Spleen (tissue), 11 donors: ENCODE results near the gene PELO. TPM values are rescaled to one million over a fixed set of nuclear protein-coding genes. Genes with fewer than 3 reads are reported as not detected.

Experiments used
- DNase-seq: peaks from one replicate; pipeline ENCODE4 v3.0.0-alpha.2; 2020
- H3K27ac ChIP-seq, 8 donors: fragments of 200-600 bp; sonication (generic) in 7 of 8; 1 replicate in 4 of 8; 2 replicates in 4 of 8; pipeline versions ENCODE4 v1.5.0 to v1.8.0; 2016 to 2021; ENCODE audit warnings: inconsistent platforms in 4 of 8, mild to moderate bottlenecking in 4 of 8, moderate library complexity in 1 of 8
- H3K27me3 ChIP-seq, 7 donors: fragments of 200-600 bp; sonication (generic) in 6 of 7; replicated peaks in 1 of 7; 1 replicate in 4 of 7; 2 replicates in 3 of 7; pipeline versions ENCODE4 v1.5.0 to v1.8.0; 2016 to 2021; ENCODE audit warnings: inconsistent platforms in 3 of 7, mild to moderate bottlenecking in 1 of 7
- H3K36me3 ChIP-seq, 6 donors: fragments of 200-600 bp; sonication (generic) in 5 of 6; 1 replicate in 4 of 6; 2 replicates in 2 of 6; pipeline versions ENCODE4 v1.5.0 to v1.8.0; 2016 to 2021; ENCODE audit warnings: inconsistent platforms in 2 of 6
- H3K4me1 ChIP-seq, 6 donors: fragments of 200-600 bp; sonication (generic) in 5 of 6; 1 replicate in 3 of 6; 2 replicates in 3 of 6; pipeline versions ENCODE4 v1.5.0 to v1.8.0; 2016 to 2021; ENCODE audit warnings: inconsistent platforms in 3 of 6
- H3K4me3 ChIP-seq, 8 donors: fragments of 200-600 bp; sonication (generic) in 7 of 8; 1 replicate in 4 of 8; 2 replicates in 4 of 8; pipeline versions ENCODE4 v1.5.0 to v1.8.0; 2016 to 2021; ENCODE audit warnings: inconsistent platforms in 4 of 8, mild to moderate bottlenecking in 4 of 8, moderate library complexity in 2 of 8
- H3K9me3 ChIP-seq, 8 donors: fragments of 200-600 bp; sonication (generic) in 7 of 8; 1 replicate in 4 of 8; 2 replicates in 4 of 8; pipeline versions ENCODE4 v1.5.0 to v1.8.0; 2016 to 2021; ENCODE audit warnings: inconsistent platforms in 4 of 8
- CTCF ChIP-seq, 11 experiments: fragments of 200-600 bp in 7 of 11; fragments of 450-650 bp in 4 of 11; sonication (generic) in 4 of 11; IDR thresholded peaks in 8 of 11; conservative IDR thresholded peaks in 3 of 11; 1 replicate in 7 of 11; 2 replicates in 4 of 11; pipeline versions ENCODE4 v1.4.0 to v1.8.0; 2016 to 2021; ENCODE audit warnings: antibody characterized with exemption in 11 of 11, inconsistent platforms in 4 of 11, mild to moderate bottlenecking in 1 of 11
- POLR2A ChIP-seq, 3 donors: fragments of 450-650 bp; IDR thresholded peaks; one replicate each; pipeline ENCODE4 v1.5.1; 2017; ENCODE audit warnings: antibody characterized with exemption in 3 of 3, mild to moderate bottlenecking in 1 of 3
- POLR2AphosphoS5 ChIP-seq, 3 donors: sonication (generic); formaldehyde crosslinking; IDR thresholded peaks; one replicate each; pipeline ENCODE4 v1.5.1; 2017; ENCODE audit warnings: antibody characterized with exemption in 3 of 3
- WGBS, 5 donors: extraction: QIAGEN DNeasy Blood & Tissue Kit in 3 of 5; methylation state at CpG; one replicate each; pipeline versions ENCODE4 v1.1.5 to v1.1.7; 2013 to 2018; 5-methylcytosine and 5-hydroxymethylcytosine counted together
- intact Hi-C: fragments of 100-400 bp; cut with DNase I; formaldehyde crosslinking; loops from one replicate; pipeline ENCODE4 v1.15.0; 2023; ENCODE audit warnings: low total_unique reads
- polyA plus RNA-seq, 3 donors: library from polyadenylated mRNA; stranded (reverse); fragments of 200-250 nt; gene quantifications; one replicate each; pipeline ENCODE4 v1.2.1, GENCODE V29; 2013
- total RNA-seq, 7 donors: library from RNA; depleted of rRNA in 3 of 7; stranded (reverse); fragments of >200 nt in 3 of 7; fragmentation: NEBNext Ultra II Directional in 4 of 7; extraction: Animal tissue kit (Norgen Biotek cat#: 25700) in 4 of 7; gene quantifications; one replicate each; pipeline versions ENCODE4 v1.1.0 to v1.2.1, GENCODE V29; 2016 to 2021
- donor health status: healthy with polysubstance abuse.
- donor health status: DM: no; HTN: no; CAD: no; lungs with moderate emphysema.
- donor health status: DM: no; HTN: no; CAD: no.
- donor health status: Bipolar disorder and iron deficiency.
- donor health status: healthy.
- donor health status: DM: no; HTN: no; CAD: no.
- donor health status: DM: yes; HTN: yes; CAD: no.

Gene PELO
- total and polyA plus RNA-seq, 10 donors, result 10.4 to 169 (median 52.0) TPM

- peak overlapping the region in 7 of 8 donors; percentile 55 to 81 (median 70) for H3K27ac ChIP-seq
- no peaks in the 10 kb centered on the region for H3K9me3 ChIP-seq
- DNase-seq, result no peak
- 54 to 61% (median 59%) methylated on average over 3 of the region's 3 CpGs for WGBS, 5 donors
- no peaks in the 10 kb centered on the region for H3K36me3 ChIP-seq
- intact Hi-C loops, result no loop called here
- H3K27me3 ChIP-seq, result no peaks in the 10 kb centered on the region
- H3K4me3 ChIP-seq, result no peak overlapping the region
- TF ChIP-seq POLR2AphosphoS5 (IDR thresholded peaks at IDR 0.05) (no peak), CTCF (IDR thresholded peaks at IDR 0.05 in 8 of 11, conservative IDR thresholded peaks at IDR 0.05 in 3 of 11) (no peak), POLR2A (IDR thresholded peaks at IDR 0.05) (no peak)
- H3K4me1 ChIP-seq, result peaks cover 8 to 54% (median 36%) of the 10 kb centered on the region in 6 donors
These were observed 16.2 kb upstream of the PELO start for GRCh38 chr5:52771343-52772039.

GRCh38 chr5:52772668-52773067, 15.0 kb upstream of the PELO start:
- TF ChIP-seq CTCF (IDR thresholded peaks at IDR 0.05 in 8 of 11, conservative IDR thresholded peaks at IDR 0.05 in 3 of 11) (no peak), POLR2AphosphoS5 (IDR thresholded peaks at IDR 0.05) (no peak), POLR2A (IDR thresholded peaks at IDR 0.05) (no peak)
- intact Hi-C loops, result no loop called here
- Histone ChIP-seq H3K9me3 (no peaks in the 10 kb centered on the region), H3K27ac (peak overlapping the region; percentile 5 to 81 (median 70)), H3K36me3 (no peaks in the 10 kb centered on the region), H3K4me1 (peaks cover 12 to 61% (median 42%) of the 10 kb centered on the region in 6 donors), H3K27me3 (no peaks in the 10 kb centered on the region), H3K4me3 (no peak overlapping the region)
- no peak for DNase-seq

DNA sequence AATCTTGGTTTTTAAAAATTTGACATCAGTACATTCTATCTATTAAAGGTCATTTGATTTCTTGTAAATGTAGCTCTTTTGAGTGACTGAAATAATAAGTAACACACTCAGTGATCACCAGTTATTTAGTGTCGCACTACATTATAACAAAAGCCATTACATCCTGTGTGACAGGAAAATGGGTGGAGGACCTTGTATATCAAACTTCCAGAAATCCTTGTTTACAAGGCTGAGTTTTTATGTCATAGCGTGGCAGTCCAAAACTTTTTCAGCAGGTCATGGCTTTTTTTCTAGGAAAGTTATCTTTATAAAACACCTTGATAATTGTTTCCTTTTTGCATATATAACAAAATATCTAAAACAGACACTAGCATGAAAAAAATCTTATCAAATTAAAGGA, 14.4 kb upstream of the PELO start:
- intact Hi-C loops, result no loop called here
- Histone ChIP-seq H3K4me3 (peak overlapping the region in 1 of 8 donors; percentile 12), H3K9me3 (no peaks in the 10 kb centered on the region), H3K27me3 (no peaks in the 10 kb centered on the region), H3K36me3 (no peaks in the 10 kb centered on the region), H3K27ac (peak overlapping the region; percentile 5 to 81 (median 72)), H3K4me1 (peaks cover 12 to 56% (median 40%) of the 10 kb centered on the region in 6 donors)
- WGBS, 5 donors, result 61 to 69% (median 65%) methylated on average over 2 of the region's 2 CpGs
- DNase-seq, result no peak
- no peak for TF ChIP-seq POLR2A (IDR thresholded peaks at IDR 0.05)
- TF ChIP-seq CTCF (IDR thresholded peaks at IDR 0.05 in 8 of 11, conservative IDR thresholded peaks at IDR 0.05 in 3 of 11), result no peak
- no peak for TF ChIP-seq POLR2AphosphoS5 (IDR thresholded peaks at IDR 0.05)

- DNase-seq, result no peak
- no peaks in the 10 kb centered on the region for H3K9me3 ChIP-seq
- peak in 1 of 3 donors; percentile 19 for TF ChIP-seq POLR2A (IDR thresholded peaks at IDR 0.05)
- TF ChIP-seq CTCF (IDR thresholded peaks at IDR 0.05 in 8 of 11, conservative IDR thresholded peaks at IDR 0.05 in 3 of 11), result no peak
- TF ChIP-seq POLR2AphosphoS5 (IDR thresholded peaks at IDR 0.05), result peak in 1 of 3 donors; percentile 75
- peak overlapping the region in 1 of 8 donors; percentile 12 for H3K4me3 ChIP-seq
- H3K27me3 ChIP-seq, result no peaks in the 10 kb centered on the region
- intact Hi-C loops, result no loop called here
- H3K4me1 ChIP-seq, result peaks cover 12 to 56% (median 40%) of the 10 kb centered on the region in 6 donors
- no peaks in the 10 kb centered on the region for H3K36me3 ChIP-seq
- 30 to 40% (median 39%) methylated on average over 5 of the region's 5 CpGs for WGBS, 5 donors
- peak overlapping the region in 7 of 8 donors; percentile 55 to 81 (median 70) for H3K27ac ChIP-seq
These were observed 13.7 kb upstream of the PELO start for GRCh38 chr5:52774005-52774410.
